ENCODE data around the gene ARAP1.

ARAP1 gene

DNA sequence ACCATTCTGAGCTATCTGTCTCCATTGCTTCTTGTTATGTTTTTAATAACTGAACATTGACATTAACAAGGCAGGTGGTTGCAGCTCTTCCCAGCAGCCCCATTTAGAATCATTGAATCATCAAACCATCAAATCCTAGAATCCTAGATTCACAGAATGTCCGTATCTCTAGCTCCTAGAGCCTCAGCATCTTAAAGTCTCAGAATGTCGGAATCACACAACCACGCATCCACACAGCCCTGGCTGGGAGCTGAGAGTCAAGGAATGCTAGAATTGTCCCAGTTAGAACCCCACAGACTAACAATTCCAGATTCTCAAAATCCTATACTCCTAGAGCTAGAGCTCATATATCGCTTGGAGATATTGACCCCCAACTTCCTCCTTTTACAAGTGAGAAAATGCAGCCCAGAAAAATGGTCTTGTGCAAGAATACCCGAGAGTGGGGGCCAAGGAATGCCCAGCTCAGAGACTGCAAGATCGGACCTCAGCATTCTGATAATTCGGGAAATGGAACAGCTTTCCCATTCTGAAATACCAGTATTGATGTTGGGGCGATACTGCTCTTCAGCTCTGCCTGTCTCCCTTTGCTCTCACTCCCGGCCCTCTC is 116.8 kb downstream of the ARAP1 start:
- no peak for DNase-seq (ENCODE audit: low spot score)
- Histone ChIP-seq H3K4me3 (no peak overlapping the region), H3K27ac (peak overlapping the region in 1 of 2 donors; percentile 15)
- TF ChIP-seq, protein P1, sequence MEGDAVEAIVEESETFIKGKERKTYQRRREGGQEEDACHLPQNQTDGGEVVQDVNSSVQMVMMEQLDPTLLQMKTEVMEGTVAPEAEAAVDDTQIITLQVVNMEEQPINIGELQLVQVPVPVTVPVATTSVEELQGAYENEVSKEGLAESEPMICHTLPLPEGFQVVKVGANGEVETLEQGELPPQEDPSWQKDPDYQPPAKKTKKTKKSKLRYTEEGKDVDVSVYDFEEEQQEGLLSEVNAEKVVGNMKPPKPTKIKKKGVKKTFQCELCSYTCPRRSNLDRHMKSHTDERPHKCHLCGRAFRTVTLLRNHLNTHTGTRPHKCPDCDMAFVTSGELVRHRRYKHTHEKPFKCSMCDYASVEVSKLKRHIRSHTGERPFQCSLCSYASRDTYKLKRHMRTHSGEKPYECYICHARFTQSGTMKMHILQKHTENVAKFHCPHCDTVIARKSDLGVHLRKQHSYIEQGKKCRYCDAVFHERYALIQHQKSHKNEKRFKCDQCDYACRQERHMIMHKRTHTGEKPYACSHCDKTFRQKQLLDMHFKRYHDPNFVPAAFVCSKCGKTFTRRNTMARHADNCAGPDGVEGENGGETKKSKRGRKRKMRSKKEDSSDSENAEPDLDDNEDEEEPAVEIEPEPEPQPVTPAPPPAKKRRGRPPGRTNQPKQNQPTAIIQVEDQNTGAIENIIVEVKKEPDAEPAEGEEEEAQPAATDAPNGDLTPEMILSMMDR (IDR thresholded peaks at IDR 0.05) = no peak
